Natural killer cell (primary cell): ENCODE results near the gene ENAM. TPM values are rescaled to one million over a fixed set of nuclear protein-coding genes. Genes with fewer than 3 reads are reported as not detected.
A peak's percentile ranks its signal among the peaks of the same experiment; 100 is the strongest.

ENCODE experiments used
- ATAC-seq, 3 donors: fragments of 150-1000 bp in 2 of 3; fragments of 200-7000 bp in 1 of 3; cut with Tn5 transposase; 1 replicate in 1 of 3; 2 replicates in 2 of 3; pipeline ENCODE4 v1.10.0; 2021; ENCODE audit warnings: mild to moderate bottlenecking in 2 of 3, moderate library complexity in 2 of 3
- DNase-seq, 2 donors: peaks; one replicate each; pipeline versions ENCODE4 v3.0.0 to v3.0.0-alpha.2; 2013 to 2021; ENCODE audit warnings: mixed read lengths in 1 of 2
- H3K27ac ChIP-seq: one replicate; pipeline ENCODE4 v1.5.1; 2013; ENCODE audit warnings: mild to moderate bottlenecking, low read length
- H3K27me3 ChIP-seq: one replicate; pipeline ENCODE4 v1.6.1; 2013; ENCODE audit warnings: low read length; ENCODE audit not compliant: control insufficient read depth, insufficient read depth
- H3K36me3 ChIP-seq: one replicate; pipeline ENCODE4 v1.6.1; 2013; ENCODE audit warnings: low read length; ENCODE audit not compliant: control insufficient read depth, insufficient read depth
- H3K4me1 ChIP-seq: one replicate; pipeline ENCODE4 v1.6.1; 2013; ENCODE audit warnings: low read length; ENCODE audit not compliant: control insufficient read depth, insufficient read depth
- H3K4me3 ChIP-seq: one replicate; pipeline ENCODE4 v1.5.1; 2013; ENCODE audit warnings: low read length
- H3K9me3 ChIP-seq: one replicate; pipeline ENCODE4 v1.6.1; 2013; ENCODE audit warnings: low read length; ENCODE audit not compliant: control insufficient read depth, insufficient read depth
- H3K27ac Mint-ChIP-seq, 2 donors: one replicate each; pipeline ENCODE4 v1.8.0; 2022; ENCODE audit warnings: mild to moderate bottlenecking in 2 of 2, mixed read lengths in 2 of 2, moderate library complexity in 1 of 2
- H3K27me3 Mint-ChIP-seq, 2 donors: one replicate each; pipeline ENCODE4 v1.8.0; 2022; ENCODE audit warnings: low read depth in 2 of 2, mixed read lengths in 2 of 2
- H3K36me3 Mint-ChIP-seq: one replicate; pipeline ENCODE4 v1.8.0; 2022; ENCODE audit warnings: mixed read lengths
- H3K4me1 Mint-ChIP-seq, 2 donors: one replicate each; pipeline ENCODE4 v1.8.0; 2022; ENCODE audit warnings: mixed read lengths in 2 of 2
- H3K4me3 Mint-ChIP-seq: one replicate; pipeline ENCODE4 v1.8.0; 2022; ENCODE audit warnings: mild to moderate bottlenecking, moderate library complexity, mixed read lengths
- H3K9me3 Mint-ChIP-seq, 2 donors: one replicate each; pipeline ENCODE4 v1.8.0; 2022; ENCODE audit warnings: mixed read lengths in 2 of 2
- WGBS: methylation state at CpG from one replicate; pipeline ENCODE4 v1.1.7; 2013; ENCODE audit warnings: missing lambda C conversion rate; ENCODE audit not compliant: insufficient coverage; 5-methylcytosine and 5-hydroxymethylcytosine counted together
- intact Hi-C: fragments of 100-400 bp; cut with micrococcal nuclease; formaldehyde crosslinking; loops from one replicate; pipeline ENCODE4 v1.14.2; 2022
- total RNA-seq, 4 donors: library from RNA; stranded (reverse); fragments of 120-200 nt in 1 of 4; gene quantifications; one replicate each; pipeline versions ENCODE4 v1.2.3 to v1.2.4, GENCODE V29; 2013 to 2022
- TF ChIP-seq, protein P1 (sequence below): fragments of 200-600 bp; IDR thresholded peaks from one replicate; pipeline ENCODE4 v1.8.0; 2022; ENCODE audit warnings: antibody characterized with exemption

Gene ENAM
- total RNA-seq, 3 donors from 2014 or later (not counting 1 experiment from before 2014, with no cell fraction given): not detected

DNA sequence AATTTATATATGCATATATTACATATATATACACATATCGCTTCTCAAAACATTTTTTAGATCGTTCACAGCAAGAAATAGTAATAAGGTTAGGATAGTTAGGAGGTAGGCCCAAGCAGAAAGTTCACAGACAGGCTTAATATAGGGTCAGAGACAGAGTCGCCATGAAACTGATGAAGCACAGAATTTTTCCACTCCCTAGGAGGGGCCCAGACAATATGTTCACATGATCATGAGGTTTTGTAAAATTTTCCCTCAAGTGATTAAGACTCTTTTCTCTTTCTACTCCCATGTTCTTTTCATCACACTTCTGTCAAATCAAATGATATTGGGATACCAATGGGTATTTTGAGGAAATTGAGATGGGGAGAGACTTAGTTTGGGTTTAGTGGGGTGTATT, 5.2 kb upstream of the ENAM start:
- H3K4me1 ChIP-seq: no peaks in the 10 kb centered on the region
- no peaks in the 10 kb centered on the region for H3K27me3 Mint-ChIP-seq
- H3K9me3 Mint-ChIP-seq: no peaks in the 10 kb centered on the region
- H3K36me3 ChIP-seq: no peaks in the 10 kb centered on the region
- H3K27ac Mint-ChIP-seq: no peak overlapping the region
- H3K4me3 ChIP-seq: no peak overlapping the region
- no peaks in the 10 kb centered on the region for H3K9me3 ChIP-seq
- no peaks in the 10 kb centered on the region for H3K4me1 Mint-ChIP-seq
- no peaks in the 10 kb centered on the region for H3K27me3 ChIP-seq
- ATAC-seq (peak in 1 of 3 donors; percentile 37), DNase-seq (no peak)
- intact Hi-C loops: no loop called here
- no peaks in the 10 kb centered on the region for H3K36me3 Mint-ChIP-seq
- TF ChIP-seq, protein P1, sequence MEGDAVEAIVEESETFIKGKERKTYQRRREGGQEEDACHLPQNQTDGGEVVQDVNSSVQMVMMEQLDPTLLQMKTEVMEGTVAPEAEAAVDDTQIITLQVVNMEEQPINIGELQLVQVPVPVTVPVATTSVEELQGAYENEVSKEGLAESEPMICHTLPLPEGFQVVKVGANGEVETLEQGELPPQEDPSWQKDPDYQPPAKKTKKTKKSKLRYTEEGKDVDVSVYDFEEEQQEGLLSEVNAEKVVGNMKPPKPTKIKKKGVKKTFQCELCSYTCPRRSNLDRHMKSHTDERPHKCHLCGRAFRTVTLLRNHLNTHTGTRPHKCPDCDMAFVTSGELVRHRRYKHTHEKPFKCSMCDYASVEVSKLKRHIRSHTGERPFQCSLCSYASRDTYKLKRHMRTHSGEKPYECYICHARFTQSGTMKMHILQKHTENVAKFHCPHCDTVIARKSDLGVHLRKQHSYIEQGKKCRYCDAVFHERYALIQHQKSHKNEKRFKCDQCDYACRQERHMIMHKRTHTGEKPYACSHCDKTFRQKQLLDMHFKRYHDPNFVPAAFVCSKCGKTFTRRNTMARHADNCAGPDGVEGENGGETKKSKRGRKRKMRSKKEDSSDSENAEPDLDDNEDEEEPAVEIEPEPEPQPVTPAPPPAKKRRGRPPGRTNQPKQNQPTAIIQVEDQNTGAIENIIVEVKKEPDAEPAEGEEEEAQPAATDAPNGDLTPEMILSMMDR: no peak
- H3K27ac ChIP-seq: no peak overlapping the region
- no peak overlapping the region for H3K4me3 Mint-ChIP-seq
- WGBS: 67% methylated on average over 1 of the region's 3 CpGs

DNA sequence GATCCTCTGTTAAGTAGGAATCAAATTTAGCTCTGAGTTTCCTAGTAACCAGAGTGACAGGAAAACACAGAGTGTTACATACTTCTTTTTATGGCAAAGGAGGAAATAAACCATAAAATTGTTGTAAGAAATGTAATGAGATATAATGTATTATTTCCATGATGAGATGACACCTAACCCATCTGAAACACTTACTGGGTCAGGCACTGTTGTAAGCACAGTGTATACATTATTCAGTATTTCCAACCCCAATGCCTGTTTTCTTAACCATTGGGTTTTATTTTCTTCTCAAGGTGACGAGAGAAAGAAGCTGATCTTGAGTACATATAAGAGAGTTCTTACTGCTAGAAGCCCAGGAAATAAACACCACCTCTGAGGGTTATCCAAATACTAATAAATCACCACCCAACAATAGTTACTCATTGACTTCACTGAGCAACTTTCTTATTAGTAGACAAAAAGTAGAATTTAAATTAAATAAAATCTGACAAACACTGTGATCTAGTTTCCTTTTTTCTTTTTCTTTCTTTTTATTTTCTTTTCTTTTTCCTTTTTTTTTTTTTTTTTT, 4.2 kb upstream of the ENAM start:
- Histone ChIP-seq H3K4me1 (no peaks in the 10 kb centered on the region), H3K36me3 (no peaks in the 10 kb centered on the region), H3K27me3 (no peaks in the 10 kb centered on the region), H3K4me3 (no peak overlapping the region), H3K9me3 (no peaks in the 10 kb centered on the region), H3K27ac (no peak overlapping the region)
- no peaks in the 10 kb centered on the region for H3K27me3 Mint-ChIP-seq
- peak; percentile 35 to 41 (median 39) for ATAC-seq
- DNase-seq: no peak
- H3K36me3 Mint-ChIP-seq: no peaks in the 10 kb centered on the region
- TF ChIP-seq, protein P1: no peak
- no peaks in the 10 kb centered on the region for H3K9me3 Mint-ChIP-seq
- no peaks in the 10 kb centered on the region for H3K4me1 Mint-ChIP-seq
- H3K4me3 Mint-ChIP-seq: no peak overlapping the region
- intact Hi-C loops: no loop called here
- H3K27ac Mint-ChIP-seq: no peak overlapping the region
- no CpG with 5 or more reads among the region's 1 CpG for WGBS

DNA sequence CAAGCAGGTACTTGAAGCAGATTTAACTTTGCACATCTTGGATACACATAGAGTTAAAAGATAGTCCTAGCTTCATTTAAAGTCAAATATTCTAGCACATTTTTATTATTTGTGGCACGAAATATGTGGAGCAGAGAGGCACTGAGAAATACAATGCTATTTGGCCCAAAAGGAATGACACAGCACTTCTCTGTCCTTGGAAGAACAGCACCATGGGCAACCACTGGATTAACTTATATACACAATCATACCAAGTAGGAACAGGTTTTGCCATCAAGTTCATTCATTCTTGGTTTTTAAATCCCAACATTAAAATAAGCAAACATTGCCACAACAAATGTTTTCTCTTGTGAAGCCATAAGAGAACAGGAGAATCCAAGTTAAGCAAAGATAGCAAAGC, 924 bp upstream of the ENAM start:
- no peak for ATAC-seq
- H3K36me3 ChIP-seq: no peaks in the 10 kb centered on the region
- Mint-ChIP-seq H3K9me3 (no peaks in the 10 kb centered on the region), H3K27me3 (peaks cover 0 to 2% of the 10 kb centered on the region in 2 donors), H3K4me1 (no peaks in the 10 kb centered on the region), H3K36me3 (no peaks in the 10 kb centered on the region), H3K27ac (no peak overlapping the region), H3K4me3 (no peak overlapping the region)
- DNase-seq: no peak
- H3K4me1 ChIP-seq: no peaks in the 10 kb centered on the region
- H3K4me3 ChIP-seq: no peak overlapping the region
- H3K27ac ChIP-seq: no peak overlapping the region
- H3K27me3 ChIP-seq: no peaks in the 10 kb centered on the region
- TF ChIP-seq, protein P1: no peak
- H3K9me3 ChIP-seq: no peaks in the 10 kb centered on the region
- 88% methylated on average over 1 of the region's 1 CpG for WGBS
- intact Hi-C loops: no loop called here

DNA sequence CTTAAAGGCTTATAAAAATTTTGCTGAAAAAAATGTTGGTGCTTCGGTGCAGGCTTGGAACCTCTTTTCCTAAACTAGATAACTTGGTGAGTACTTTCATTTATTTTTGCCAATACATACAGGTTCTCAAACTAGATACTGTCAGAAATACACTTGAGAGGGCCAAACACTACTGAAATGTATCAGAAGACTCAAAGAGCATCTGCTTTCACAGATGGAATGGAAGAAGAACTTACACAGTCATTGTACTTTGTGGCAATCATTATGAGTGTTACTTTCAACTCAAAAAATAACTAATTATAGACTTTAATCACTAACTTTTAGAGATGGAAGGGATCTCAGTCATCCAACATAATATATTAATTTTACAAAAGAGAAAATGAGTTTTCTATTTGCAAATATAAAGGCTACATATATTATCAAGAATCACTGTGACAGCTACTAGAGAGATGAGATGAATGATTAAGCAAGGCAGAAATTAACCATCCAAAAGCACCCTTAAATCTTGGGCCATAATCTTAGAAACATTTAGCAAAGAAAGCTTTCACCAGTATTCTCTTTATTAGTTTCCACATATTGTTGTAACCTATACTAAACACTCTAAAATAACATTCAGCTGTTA, 1.0 kb downstream of the ENAM start:
- no CpG with 5 or more reads among the region's 1 CpG for WGBS
- no peaks in the 10 kb centered on the region for H3K9me3 Mint-ChIP-seq
- no peak for ATAC-seq

More for the DNA sequence above, 1.0 kb downstream of the ENAM start:
- H3K4me1 Mint-ChIP-seq: no peaks in the 10 kb centered on the region
- intact Hi-C loops: no loop called here
- H3K4me3 Mint-ChIP-seq: no peak overlapping the region
- TF ChIP-seq, protein P1: no peak
- H3K27ac Mint-ChIP-seq: no peak overlapping the region
- Histone ChIP-seq H3K4me3 (no peak overlapping the region), H3K27ac (no peak overlapping the region), H3K27me3 (no peaks in the 10 kb centered on the region), H3K36me3 (no peaks in the 10 kb centered on the region), H3K4me1 (no peaks in the 10 kb centered on the region), H3K9me3 (no peaks in the 10 kb centered on the region)
- H3K27me3 Mint-ChIP-seq: peaks cover 0 to 2% of the 10 kb centered on the region in 2 donors
- DNase-seq: no peak
- H3K36me3 Mint-ChIP-seq: no peaks in the 10 kb centered on the region
